HepG2 (cell line): ENCODE data around the gene SHANK2. TPM values are rescaled to one million over a fixed set of nuclear protein-coding genes. Genes with fewer than 3 reads are reported as not detected.

ENCODE experiments used
- BRF2 ChIP-seq: sonication (generic); formaldehyde crosslinking; IDR thresholded peaks from 2 replicates; pipeline ENCODE4 v1.8.1; 2022; ENCODE audit warnings: mild to moderate bottlenecking, missing genetic modification reagents
- CCDC6 ChIP-seq: sonication (generic); formaldehyde crosslinking; IDR thresholded peaks from 2 replicates; pipeline ENCODE4 v1.8.1; 2022; ENCODE audit warnings: mild to moderate bottlenecking, missing genetic modification reagents, moderate library complexity
- DBP ChIP-seq: sonication (generic); formaldehyde crosslinking; IDR thresholded peaks from 2 replicates; pipeline ENCODE4 v1.4.0; 2020; ENCODE audit warnings: missing genetic modification reagents; ENCODE audit errors: not compliant biosample characterization
- GABPB1 ChIP-seq: IDR thresholded peaks from 2 replicates; pipeline ENCODE4 v1.6.1; 2016; ENCODE audit warnings: mild to moderate bottlenecking, missing genetic modification reagents, moderate library complexity, missing compliant biosample characterization
- MYNN ChIP-seq: sonication (generic); formaldehyde crosslinking; IDR thresholded peaks from 2 replicates; pipeline ENCODE4 v1.4.0; 2020; ENCODE audit warnings: mild to moderate bottlenecking, low read depth, missing genetic modification reagents
- NFIC ChIP-seq: IDR thresholded peaks from 2 replicates; pipeline ENCODE4 v1.6.1; 2012; ENCODE audit warnings: mild to moderate bottlenecking, low read length, inconsistent platforms
- PAX8 ChIP-seq: sonication (generic); formaldehyde crosslinking; IDR thresholded peaks from 2 replicates; pipeline ENCODE4 v1.8.0; 2022; ENCODE audit warnings: mild to moderate bottlenecking, missing genetic modification reagents, borderline replicate concordance
- PBX2 ChIP-seq: IDR thresholded peaks from 2 replicates; pipeline ENCODE4 v1.6.1; 2016; ENCODE audit warnings: control low read depth
- SKI ChIP-seq: fragments of 450-650 bp; IDR thresholded peaks from one replicate; pipeline ENCODE4 v1.6.1; 2018; ENCODE audit warnings: mild to moderate bottlenecking; ENCODE audit not compliant: partially characterized antibody
- UBTF ChIP-seq: sonication (generic); formaldehyde crosslinking; IDR thresholded peaks from 2 replicates; pipeline ENCODE4 v1.4.0; 2020; ENCODE audit warnings: mild to moderate bottlenecking, missing genetic modification reagents
- WIZ ChIP-seq: sonication (generic); formaldehyde crosslinking; IDR thresholded peaks from 2 replicates; pipeline ENCODE4 v1.5.1; 2020; ENCODE audit warnings: mild to moderate bottlenecking, missing genetic modification reagents
- ZBTB33 ChIP-seq: sonication (generic); formaldehyde crosslinking; IDR thresholded peaks from 2 replicates; pipeline ENCODE4 v1.4.0; 2020; ENCODE audit warnings: missing genetic modification reagents
- ZMAT5 ChIP-seq: sonication (generic); formaldehyde crosslinking; IDR thresholded peaks from 2 replicates; pipeline ENCODE4 v1.5.0; 2020; ENCODE audit warnings: mild to moderate bottlenecking, low read depth, missing genetic modification reagents, borderline replicate concordance
- ZNF12 ChIP-seq: sonication (generic); formaldehyde crosslinking; IDR thresholded peaks from 2 replicates; pipeline ENCODE4 v1.5.0; 2020; ENCODE audit warnings: missing genetic modification reagents
- ZNF274 ChIP-seq: sonication (generic); formaldehyde crosslinking; IDR thresholded peaks from 2 replicates; pipeline ENCODE4 v1.5.1; 2020; ENCODE audit warnings: mild to moderate bottlenecking, missing genetic modification reagents
- ZNF710 ChIP-seq: sonication (generic); formaldehyde crosslinking; IDR thresholded peaks from 2 replicates; pipeline ENCODE4 v1.5.0; 2020; ENCODE audit warnings: mild to moderate bottlenecking, missing genetic modification reagents, borderline replicate concordance
- ZNF784 ChIP-seq: sonication (generic); formaldehyde crosslinking; IDR thresholded peaks from 2 replicates; pipeline ENCODE4 v1.5.1; 2020; ENCODE audit warnings: missing genetic modification reagents, mild to moderate bottlenecking, borderline replicate concordance
- polyA plus RNA-seq, 8 experiments: library from polyadenylated mRNA; depleted of rRNA in 3 of 8; stranded (reverse) in 7 of 8; unstranded in 1 of 8; fragments of >200 nt; fragmentation: Illumina TruSeq in 4 of 8; extraction: Trizol in 4 of 8; gene quantifications; 2 replicates each; pipeline versions ENCODE4 v1.2.1 to v1.2.3, GENCODE V29; 2011 to 2016; ENCODE audit warnings: low read depth in 4 of 8, missing spikeins in 1 of 8, mixed read lengths in 1 of 8; ENCODE audit not compliant: insufficient read depth in 1 of 8
- total RNA-seq, 5 experiments: library from RNA; depleted of rRNA; stranded (reverse); fragments of >200 nt; fragmentation: Illumina TruSeq; extraction: Trizol; gene quantifications; 2 replicates each; pipeline ENCODE4 v1.2.3, GENCODE V29; 2016; ENCODE audit warnings: low read depth in 1 of 5

The SHANK2 gene
- total and polyA plus RNA-seq, 2 of the 13 experiments (the other 11 are each of a cell fraction or from before 2014, with no cell fraction given), result 10.2 to 13.0 TPM

GRCh38 chr11:71240865-71241691 lies 11.3 kb downstream of the SHANK2 start (continued):
- TF ChIP-seq PAX8 (CRISPR knock-in tag), result no peak
- no peak for TF ChIP-seq CCDC6 (CRISPR knock-in tag)
- TF ChIP-seq MYNN (CRISPR knock-in tag), result no peak
- no peak for TF ChIP-seq BRF2 (CRISPR knock-in tag)
- TF ChIP-seq UBTF (CRISPR knock-in tag), result peak; percentile 44
- peak; percentile 56 for TF ChIP-seq DBP (CRISPR knock-in tag)
- TF ChIP-seq ZMAT5 (CRISPR knock-in tag), result no peak
- no peak for TF ChIP-seq ZNF274 (CRISPR knock-in tag)
- TF ChIP-seq SKI, result no peak
- no peak for TF ChIP-seq NFIC
- TF ChIP-seq ZNF784 (CRISPR knock-in tag), result no peak
- no peak for TF ChIP-seq WIZ
- TF ChIP-seq PBX2, result no peak
- peak; percentile 86; the same call in 1 of the 2 replicates for TF ChIP-seq ZNF12 (CRISPR knock-in tag)
- peak; percentile 80 for TF ChIP-seq GABPB1 (CRISPR knock-in tag)
- 0 out of 2 replicates have a peak, but pooled peaks have one; percentile 43 for TF ChIP-seq ZNF710
- TF ChIP-seq ZBTB33 (CRISPR knock-in tag), result peak; percentile 29; the same call in 1 of the 2 replicates
